ENCODE measurements around the gene CECR2.

GRCh38 chr22:17402293-17402692 lies 33.0 kb downstream of the CECR2 start:
- TF ChIP-seq CTCF (conservative IDR thresholded peaks at IDR 0.05; ENCODE audit: low read depth, low read length) (no peak), EZH2 (IDR thresholded peaks at IDR 0.05; ENCODE audit: borderline replicate concordance, low read depth, low read length, poor library complexity, severe bottlenecking) (no peak)

Data from A673 (cell line).